Thyroid gland (tissue), 4 donors: ENCODE results near the gene C8G. TPM values are rescaled to one million over a fixed set of nuclear protein-coding genes. Genes with fewer than 3 reads are reported as not detected.

Experiments used
- DNase-seq, 2 donors: peaks; one replicate each; pipeline ENCODE4 v3.0.0-alpha.2; 2019
- H3K27ac ChIP-seq, 3 donors: fragments of 200-600 bp; sonication (generic); 1 replicate in 2 of 3; 2 replicates in 1 of 3; pipeline ENCODE4 v1.5.1; 2016 to 2019; ENCODE audit warnings: mild to moderate bottlenecking in 1 of 3, moderate library complexity in 1 of 3
- H3K27me3 ChIP-seq: fragments of 200-600 bp; sonication (generic); one replicate; pipeline ENCODE4 v1.5.1; 2019
- H3K36me3 ChIP-seq, 2 donors: fragments of 200-600 bp; sonication (generic); one replicate each; pipeline ENCODE4 v1.5.1; 2016 to 2019
- H3K4me1 ChIP-seq, 2 donors: fragments of 200-600 bp; sonication (generic); one replicate each; pipeline ENCODE4 v1.5.1; 2017 to 2019
- H3K4me3 ChIP-seq, 3 donors: fragments of 200-600 bp; sonication (generic); replicated peaks in 1 of 3; 1 replicate in 2 of 3; 2 replicates in 1 of 3; pipeline ENCODE4 v1.5.1; 2016; ENCODE audit warnings: mild to moderate bottlenecking in 1 of 3
- H3K9me3 ChIP-seq: fragments of 200-600 bp; sonication (generic); one replicate; pipeline ENCODE4 v1.5.1; 2017
- POLR2A ChIP-seq, 2 donors: fragments of 450-650 bp; IDR thresholded peaks; one replicate each; pipeline ENCODE4 v1.6.1; 2017; ENCODE audit warnings: antibody characterized with exemption in 2 of 2, mild to moderate bottlenecking in 2 of 2, moderate library complexity in 1 of 2
- WGBS, 2 donors: methylation state at CpG; one replicate each; pipeline ENCODE4 v1.1.5; 2017; 5-methylcytosine and 5-hydroxymethylcytosine counted together
- intact Hi-C: fragments of 100-400 bp; cut with DNase I; formaldehyde crosslinking; loops from one replicate; pipeline ENCODE4 v1.15.1; 2023
- total RNA-seq, 4 donors: library from RNA; depleted of rRNA; stranded (reverse); fragments of >200 nt; gene quantifications; one replicate each; pipeline ENCODE4 v1.2.3, GENCODE V29; 2016
- TF ChIP-seq, protein P1 (sequence below), 6 experiments: fragments of 200-600 bp in 3 of 6; fragments of 450-650 bp in 3 of 6; sonication (generic) in 3 of 6; IDR thresholded peaks; one replicate each; pipeline ENCODE4 v1.5.1; 2016 to 2019; ENCODE audit warnings: antibody characterized with exemption in 6 of 6, mild to moderate bottlenecking in 2 of 6, inconsistent platforms in 1 of 6, moderate library complexity in 1 of 6

The C8G gene
- total RNA-seq, 4 donors from 2014 or later: 1.8 TPM; not detected in 3

DNA sequence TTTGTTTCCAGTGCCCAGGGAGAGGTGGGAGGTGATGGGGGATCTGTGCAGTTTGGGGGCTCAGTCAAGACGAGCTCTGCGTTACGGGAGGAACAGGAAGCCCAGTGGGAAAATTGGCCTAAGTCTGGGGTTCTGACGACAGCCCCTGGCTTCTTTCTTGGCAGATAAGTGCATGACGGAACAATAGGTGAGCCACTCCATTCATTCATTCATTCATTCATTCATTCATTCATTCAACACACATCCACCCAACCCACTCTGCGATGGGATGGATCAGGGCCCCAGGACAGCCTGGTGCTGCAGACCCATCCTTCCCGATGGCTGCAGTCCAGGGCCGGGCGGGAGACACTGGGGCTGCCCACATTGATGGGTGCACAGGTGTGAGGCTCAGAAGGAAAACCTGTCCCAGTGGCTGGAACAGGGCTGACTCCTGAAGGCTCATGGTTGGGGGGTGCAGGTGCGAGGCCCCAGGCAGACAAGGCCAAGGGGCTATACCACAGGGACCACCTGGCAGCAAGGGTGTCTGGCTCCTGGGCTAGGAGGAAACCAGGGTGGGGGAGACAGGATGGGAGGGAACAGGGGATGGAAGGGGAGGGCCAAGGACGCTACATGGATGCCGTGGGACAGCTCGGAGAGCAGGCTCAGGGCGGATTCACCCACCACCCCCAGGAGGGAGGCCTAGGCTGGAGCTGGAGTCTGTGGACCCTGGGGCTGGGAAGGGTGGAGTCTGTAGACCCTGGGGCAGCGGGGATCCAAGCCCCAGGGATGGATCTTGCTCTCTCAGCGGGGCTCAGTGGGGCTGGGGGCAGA lies 35.8 kb downstream of the C8G start:
- no peak overlapping the region for H3K27ac ChIP-seq
- WGBS, 2 donors: 86 to 92% methylated on average over 16 of the region's 16 CpGs
- H3K4me3 ChIP-seq: no peak overlapping the region
- H3K27me3 ChIP-seq: no peaks in the 10 kb centered on the region
- peaks cover 7 to 20% of the 10 kb centered on the region in 2 donors for H3K4me1 ChIP-seq
- no peak for DNase-seq
- no peaks in the 10 kb centered on the region for H3K9me3 ChIP-seq
- TF ChIP-seq POLR2A (IDR thresholded peaks at IDR 0.05): no peak
- TF ChIP-seq, protein P1, sequence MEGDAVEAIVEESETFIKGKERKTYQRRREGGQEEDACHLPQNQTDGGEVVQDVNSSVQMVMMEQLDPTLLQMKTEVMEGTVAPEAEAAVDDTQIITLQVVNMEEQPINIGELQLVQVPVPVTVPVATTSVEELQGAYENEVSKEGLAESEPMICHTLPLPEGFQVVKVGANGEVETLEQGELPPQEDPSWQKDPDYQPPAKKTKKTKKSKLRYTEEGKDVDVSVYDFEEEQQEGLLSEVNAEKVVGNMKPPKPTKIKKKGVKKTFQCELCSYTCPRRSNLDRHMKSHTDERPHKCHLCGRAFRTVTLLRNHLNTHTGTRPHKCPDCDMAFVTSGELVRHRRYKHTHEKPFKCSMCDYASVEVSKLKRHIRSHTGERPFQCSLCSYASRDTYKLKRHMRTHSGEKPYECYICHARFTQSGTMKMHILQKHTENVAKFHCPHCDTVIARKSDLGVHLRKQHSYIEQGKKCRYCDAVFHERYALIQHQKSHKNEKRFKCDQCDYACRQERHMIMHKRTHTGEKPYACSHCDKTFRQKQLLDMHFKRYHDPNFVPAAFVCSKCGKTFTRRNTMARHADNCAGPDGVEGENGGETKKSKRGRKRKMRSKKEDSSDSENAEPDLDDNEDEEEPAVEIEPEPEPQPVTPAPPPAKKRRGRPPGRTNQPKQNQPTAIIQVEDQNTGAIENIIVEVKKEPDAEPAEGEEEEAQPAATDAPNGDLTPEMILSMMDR (IDR thresholded peaks at IDR 0.05): no peak
- H3K36me3 ChIP-seq: no peaks in the 10 kb centered on the region
- intact Hi-C loops: no loop called here

DNA sequence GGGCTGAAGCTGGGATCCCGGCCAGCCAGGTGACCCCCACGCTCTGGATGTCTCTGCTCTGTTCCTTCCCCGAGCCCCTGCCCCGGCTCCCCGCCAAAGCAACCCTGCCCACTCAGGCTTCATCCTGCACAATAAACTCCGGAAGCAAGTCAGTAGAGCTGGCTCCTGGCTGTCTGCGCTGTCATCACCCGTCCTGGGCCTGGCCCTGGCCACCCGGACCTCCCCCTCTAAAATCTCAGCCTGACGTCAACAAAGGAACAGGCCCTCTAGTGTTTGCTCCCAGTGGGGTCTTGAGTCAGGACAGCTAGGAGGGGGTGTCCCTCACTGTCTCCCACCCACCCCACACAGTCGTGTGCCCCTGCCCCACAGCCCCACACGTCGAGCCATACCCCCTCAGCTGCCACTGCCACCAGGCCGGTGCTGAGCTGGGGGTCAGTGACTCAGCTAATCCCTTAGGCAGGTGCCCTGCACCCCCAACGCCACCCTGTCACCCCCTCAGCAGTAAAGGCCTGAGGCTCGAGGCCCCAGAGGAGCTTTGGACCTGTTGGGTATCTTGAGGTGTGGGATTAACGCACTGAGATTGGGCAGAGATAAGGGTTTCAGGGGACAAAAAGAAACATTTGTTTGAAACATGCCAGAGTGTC lies 36.7 kb downstream of the C8G start:
- H3K4me1 ChIP-seq: peaks cover 7 to 20% of the 10 kb centered on the region in 2 donors
- intact Hi-C loops: no loop called here
- TF ChIP-seq, protein P1 (IDR thresholded peaks at IDR 0.05): no peak
- no peak for TF ChIP-seq POLR2A (IDR thresholded peaks at IDR 0.05)
- DNase-seq: no peak
- no peak overlapping the region for H3K4me3 ChIP-seq
- H3K27me3 ChIP-seq: no peaks in the 10 kb centered on the region
- peak overlapping the region in 2 of 3 donors; percentile 23 to 59 for H3K27ac ChIP-seq
- no peaks in the 10 kb centered on the region for H3K36me3 ChIP-seq
- no peaks in the 10 kb centered on the region for H3K9me3 ChIP-seq
- 60 to 73% methylated on average over 11 to 13 of the region's 17 CpGs for WGBS, 2 donors

DNA sequence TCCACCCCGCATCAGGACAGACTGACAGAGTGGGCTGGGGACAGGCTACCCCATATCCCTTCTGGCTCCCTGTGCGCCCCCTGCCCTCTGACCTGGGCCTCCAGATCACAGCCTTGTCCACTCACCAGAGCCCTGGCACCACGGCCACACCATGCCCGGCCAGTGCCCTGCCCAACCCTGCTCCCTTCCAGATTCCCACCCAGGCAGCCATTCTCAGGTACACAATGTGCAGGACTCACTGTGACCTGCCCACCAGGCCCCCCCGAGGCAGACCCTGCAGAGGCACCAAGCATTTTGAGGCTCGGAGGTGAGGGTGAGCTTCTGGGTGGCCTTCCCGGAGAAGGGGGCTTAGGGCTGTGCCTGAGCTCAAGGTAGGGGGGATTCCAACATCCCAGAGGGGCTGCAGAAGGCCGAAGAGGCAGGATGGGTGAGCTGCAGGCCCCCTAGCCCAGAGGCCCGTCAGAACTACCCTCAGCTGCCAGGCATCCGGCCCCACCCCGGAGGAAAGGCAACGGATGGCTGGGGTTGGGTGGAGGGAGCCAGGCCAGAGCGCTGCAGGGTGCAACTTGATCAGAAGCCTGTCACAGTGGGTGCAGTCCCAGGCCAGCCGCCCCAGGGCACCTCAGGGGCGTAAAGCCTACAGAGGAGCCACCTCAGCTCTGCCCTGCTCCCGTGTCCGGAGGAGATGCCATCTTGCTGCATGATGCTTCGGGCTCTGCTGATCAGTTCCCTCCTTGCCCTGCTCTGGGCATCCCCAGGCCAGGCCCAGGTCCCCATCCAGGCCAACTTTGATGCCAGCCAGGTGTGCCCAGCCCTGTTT lies 37.4 kb downstream of the C8G start, which contains the start of gene LCNL1:
TSS of gene LCNL1 (plus strand) at position 762 of the 820 bp plus-strand sequence. CDS start 594 bp downstream, outside the sequence.
- Histone ChIP-seq H3K27ac (peak within 1 kb of the TSS in 2 of 3 donors; percentile 23 to 59), H3K27me3 (no peaks in the 10 kb centered on the region), H3K4me1 (peaks cover 7 to 17% of the 10 kb centered on the region in 2 donors), H3K36me3 (no peaks in the 10 kb centered on the region), H3K9me3 (no peaks in the 10 kb centered on the region), H3K4me3 (no peak within 1 kb of the TSS)
- WGBS, 2 donors: 76 to 86% methylated on average over 11 to 14 of the region's 18 CpGs
- DNase-seq: no peak
- intact Hi-C loops: no loop called here
- TF ChIP-seq, protein P1 (IDR thresholded peaks at IDR 0.05): no peak
- TF ChIP-seq POLR2A (IDR thresholded peaks at IDR 0.05): no peak

DNA sequence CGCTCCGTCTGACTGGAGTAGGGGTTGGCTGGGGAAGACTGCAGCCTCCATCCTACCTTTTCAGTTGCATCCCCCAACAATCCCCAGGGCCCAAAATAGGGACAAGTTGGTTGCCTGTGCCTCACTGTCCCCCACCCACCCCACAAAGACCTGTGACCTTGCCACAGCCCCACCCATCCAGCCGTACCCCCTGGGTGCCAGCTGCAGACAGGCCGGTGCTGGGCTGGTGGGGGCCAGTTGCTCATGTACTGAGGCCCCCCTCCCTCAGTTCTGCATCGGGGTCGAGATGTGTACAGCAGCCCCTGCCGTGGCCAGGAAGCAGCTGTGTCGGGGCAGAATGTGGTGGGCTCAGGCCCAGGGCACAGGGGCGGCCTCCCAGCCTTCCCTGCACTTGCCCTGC lies 38.1 kb downstream of the C8G start:
- no peak overlapping the region for H3K27ac ChIP-seq
- H3K9me3 ChIP-seq: no peaks in the 10 kb centered on the region
- 93 to 97% methylated on average over 4 to 8 of the region's 9 CpGs for whole genome bisulfite sequencing, 2 donors
- no peak overlapping the region for H3K4me3 ChIP-seq
- no peaks in the 10 kb centered on the region for H3K36me3 ChIP-seq
- H3K27me3 ChIP-seq: no peaks in the 10 kb centered on the region
- no peak for DNase-seq
- peaks cover under 1 to 10% of the 10 kb centered on the region in 2 donors for H3K4me1 ChIP-seq
- TF ChIP-seq POLR2A (IDR thresholded peaks at IDR 0.05): no peak
- TF ChIP-seq, protein P1 (IDR thresholded peaks at IDR 0.05): no peak
- intact Hi-C loops: no loop called here
